ENCODE data around the gene UBE2B. TPM values are rescaled to one million over a fixed set of nuclear protein-coding genes. Genes with fewer than 3 reads are reported as not detected.

UBE2B gene
- total RNA-seq, 1 experiment from 2014 or later, result 91.9 TPM

DNA sequence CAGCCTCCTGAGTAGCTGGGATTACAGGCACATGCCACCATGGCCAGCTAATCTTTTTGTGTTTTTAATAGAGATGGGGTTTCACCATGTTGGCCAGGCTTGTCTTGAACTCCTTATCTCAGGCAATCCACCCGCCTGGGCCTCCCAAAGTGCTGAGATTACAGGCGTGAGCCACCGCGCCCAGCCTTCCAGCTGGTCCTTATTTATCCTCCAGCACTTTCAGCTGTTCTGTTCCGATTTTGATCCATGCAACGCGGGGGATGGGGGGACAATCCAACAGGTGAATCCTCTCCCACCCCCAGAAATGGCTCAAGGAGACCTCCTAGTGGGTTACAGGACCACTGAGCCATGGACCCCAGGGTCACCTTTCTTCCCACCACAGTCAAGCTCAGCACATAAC, 55.0 kb downstream of the UBE2B start:
- RAD21 ChIA-PET (ENCODE audit: low non-redundant PET in 1 of 2, low total read pairs in 2 of 2, uncharacterized antibody in 2 of 2, unreplicated experiment in 2 of 2), result no interaction called here
- Histone ChIP-seq H4K20me1 (ENCODE audit: insufficient read depth) (no peaks in the 10 kb centered on the region), H3K4me3 (replicated peaks in 1 of 2; ENCODE audit: low read depth in 1 of 2, low read length in 2 of 2) (no peak overlapping the region), H2AFZ (ENCODE audit: low read depth, low read length, poor library complexity, severe bottlenecking) (no peak overlapping the region), H3K9ac (ENCODE audit: low read length) (no peak overlapping the region), H3K4me1 (ENCODE audit: control insufficient read depth in 1 of 2, insufficient read depth in 2 of 2, low read length in 2 of 2) (no peaks in the 10 kb centered on the region), H3K27me3 (ENCODE audit: insufficient read depth, low read length) (no peaks in the 10 kb centered on the region), H3K9me2 (ENCODE audit: insufficient read depth) (0 out of 2 replicates have a peak, but pooled peaks cover 3% of the 10 kb centered on the region), H3K9me3 (ENCODE audit: control insufficient read depth in 1 of 2, insufficient read depth in 1 of 2, low read depth in 1 of 2, low read length in 2 of 2) (no peaks in the 10 kb centered on the region), H3K27ac (ENCODE audit: low read depth, low read length) (no peak overlapping the region), H3K36me3 (ENCODE audit: control insufficient read depth in 1 of 2, insufficient read depth in 2 of 2, low read length in 2 of 2) (no peaks in the 10 kb centered on the region), H3K4me2 (ENCODE audit: low read length) (no peak overlapping the region), H3K79me2 (ENCODE audit: insufficient read depth, low read length) (no peaks in the 10 kb centered on the region)
- DNase-seq (ENCODE audit: low read depth, low spot score), result no peak
- CTCF ChIA-PET, result no interaction called here
- ATAC-seq, result no peak
- intact Hi-C loops (cut with micrococcal nuclease), result no loop called here
- POLR2A ChIA-PET, result interaction anchor here (1.3 kb wide), 1 partner anchor 15 kb away, joined by 3 read pairs; the partner anchor contains the start of gene CDKN2AIPNL
- no TSS peak for BruUV-seq (replicated peaks)
- TF ChIP-seq CEBPB (IDR thresholded peaks at IDR 0.05; ENCODE audit: low read depth) (no peak), REST (IDR thresholded peaks at IDR 0.05; ENCODE audit: low read depth) (no peak), SIN3A (IDR thresholded peaks at IDR 0.05; ENCODE audit: low read depth) (no peak), ELF1 (IDR thresholded peaks at IDR 0.05; ENCODE audit: borderline replicate concordance, low read depth) (no peak), JUND (IDR thresholded peaks at IDR 0.05) (no peak)

DNA sequence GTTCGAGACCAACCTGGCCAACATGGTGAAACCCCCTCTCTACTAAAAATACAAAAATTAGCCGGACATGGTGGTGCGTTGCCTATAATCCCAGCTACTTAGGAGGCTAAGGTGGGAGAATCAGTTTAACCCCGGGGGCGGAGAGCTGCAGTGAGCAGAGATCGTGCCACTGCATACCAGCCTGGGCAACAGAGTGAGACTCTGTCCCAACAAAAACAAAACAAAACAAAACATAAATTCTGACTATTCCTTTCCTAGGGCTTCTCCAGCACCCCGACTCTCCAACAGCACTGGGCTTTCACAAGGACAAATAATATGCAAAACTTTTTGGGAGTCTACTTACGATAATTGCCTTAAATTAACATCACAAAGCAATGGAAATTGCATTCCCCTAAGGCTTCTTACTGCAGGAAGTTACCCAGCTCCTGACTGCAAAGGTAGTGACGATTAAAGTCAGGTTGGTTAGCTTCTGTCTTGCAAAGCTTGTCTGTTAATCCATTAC, 56.2 kb downstream of the UBE2B start:
- intact Hi-C loops (cut with micrococcal nuclease), result no loop called here
- Histone ChIP-seq H3K79me2 (ENCODE audit: insufficient read depth, low read length) (no peaks in the 10 kb centered on the region), H3K9me2 (ENCODE audit: insufficient read depth) (no peaks in the 10 kb centered on the region), H3K4me2 (ENCODE audit: low read length) (no peak overlapping the region), H4K20me1 (ENCODE audit: insufficient read depth) (no peaks in the 10 kb centered on the region), H3K9me3 (ENCODE audit: control insufficient read depth in 1 of 2, insufficient read depth in 1 of 2, low read depth in 1 of 2, low read length in 2 of 2) (no peaks in the 10 kb centered on the region), H3K9ac (ENCODE audit: low read length) (no peak overlapping the region), H3K4me1 (ENCODE audit: control insufficient read depth in 1 of 2, insufficient read depth in 2 of 2, low read length in 2 of 2) (peaks cover 0 to 2% of the 10 kb centered on the region in 2 experiments; a peak in 1 of 4 replicates), H3K36me3 (ENCODE audit: control insufficient read depth in 1 of 2, insufficient read depth in 2 of 2, low read length in 2 of 2) (no peaks in the 10 kb centered on the region), H3K27me3 (ENCODE audit: insufficient read depth, low read length) (no peaks in the 10 kb centered on the region), H2AFZ (ENCODE audit: low read depth, low read length, poor library complexity, severe bottlenecking) (no peak overlapping the region), H3K27ac (ENCODE audit: low read depth, low read length) (no peak overlapping the region), H3K4me3 (replicated peaks in 1 of 2; ENCODE audit: low read depth in 1 of 2, low read length in 2 of 2) (no peak overlapping the region)
- BruUV-seq (replicated peaks), result no TSS peak
- ATAC-seq (no peak), DNase-seq (ENCODE audit: low read depth, low spot score) (no peak)
- POLR2A ChIA-PET, result no interaction called here
- CTCF ChIA-PET, result no interaction called here
- RAD21 ChIA-PET (ENCODE audit: low non-redundant PET in 1 of 2, low total read pairs in 2 of 2, uncharacterized antibody in 2 of 2, unreplicated experiment in 2 of 2), result no interaction called here
- TF ChIP-seq SP1 (IDR thresholded peaks at IDR 0.05; ENCODE audit: low read depth) (no peak), YY1 (IDR thresholded peaks at IDR 0.05; ENCODE audit: extremely low read depth, insufficient replicate concordance, low read depth, low read length) (no peak), FOSL1 (IDR thresholded peaks at IDR 0.05; ENCODE audit: low read depth) (no peak), ZNF274 (IDR thresholded peaks at IDR 0.05; ENCODE audit: low read depth, low read length) (no peak), EGR1 (IDR thresholded peaks at IDR 0.05; ENCODE audit: low read depth) (no peak), ZFX (IDR thresholded peaks at IDR 0.05) (no peak), EZH2 (IDR thresholded peaks at IDR 0.05) (no peak)
- TF ChIP-seq, protein P1, sequence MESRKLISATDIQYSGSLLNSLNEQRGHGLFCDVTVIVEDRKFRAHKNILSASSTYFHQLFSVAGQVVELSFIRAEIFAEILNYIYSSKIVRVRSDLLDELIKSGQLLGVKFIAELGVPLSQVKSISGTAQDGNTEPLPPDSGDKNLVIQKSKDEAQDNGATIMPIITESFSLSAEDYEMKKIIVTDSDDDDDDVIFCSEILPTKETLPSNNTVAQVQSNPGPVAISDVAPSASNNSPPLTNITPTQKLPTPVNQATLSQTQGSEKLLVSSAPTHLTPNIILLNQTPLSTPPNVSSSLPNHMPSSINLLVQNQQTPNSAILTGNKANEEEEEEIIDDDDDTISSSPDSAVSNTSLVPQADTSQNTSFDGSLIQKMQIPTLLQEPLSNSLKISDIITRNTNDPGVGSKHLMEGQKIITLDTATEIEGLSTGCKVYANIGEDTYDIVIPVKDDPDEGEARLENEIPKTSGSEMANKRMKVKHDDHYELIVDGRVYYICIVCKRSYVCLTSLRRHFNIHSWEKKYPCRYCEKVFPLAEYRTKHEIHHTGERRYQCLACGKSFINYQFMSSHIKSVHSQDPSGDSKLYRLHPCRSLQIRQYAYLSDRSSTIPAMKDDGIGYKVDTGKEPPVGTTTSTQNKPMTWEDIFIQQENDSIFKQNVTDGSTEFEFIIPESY (IDR thresholded peaks at IDR 0.05; ENCODE audit: extremely low read depth, insufficient replicate concordance, low read length), result no peak
- TF ChIP-seq, protein P2, sequence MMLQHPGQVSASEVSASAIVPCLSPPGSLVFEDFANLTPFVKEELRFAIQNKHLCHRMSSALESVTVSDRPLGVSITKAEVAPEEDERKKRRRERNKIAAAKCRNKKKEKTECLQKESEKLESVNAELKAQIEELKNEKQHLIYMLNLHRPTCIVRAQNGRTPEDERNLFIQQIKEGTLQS (IDR thresholded peaks at IDR 0.05), result no peak
- TF ChIP-seq, protein P3, sequence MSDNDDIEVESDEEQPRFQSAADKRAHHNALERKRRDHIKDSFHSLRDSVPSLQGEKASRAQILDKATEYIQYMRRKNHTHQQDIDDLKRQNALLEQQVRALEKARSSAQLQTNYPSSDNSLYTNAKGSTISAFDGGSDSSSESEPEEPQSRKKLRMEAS (IDR thresholded peaks at IDR 0.05), result no peak
